Measurements from ENCODE around the gene C22orf39.

C22orf39 gene

GRCh38 chr22:19434829-19435580, 12.5 kb downstream of the C22orf39 start:
- H3K27ac ChIP-seq, result no peak overlapping the region
- TF ChIP-seq, protein P1, sequence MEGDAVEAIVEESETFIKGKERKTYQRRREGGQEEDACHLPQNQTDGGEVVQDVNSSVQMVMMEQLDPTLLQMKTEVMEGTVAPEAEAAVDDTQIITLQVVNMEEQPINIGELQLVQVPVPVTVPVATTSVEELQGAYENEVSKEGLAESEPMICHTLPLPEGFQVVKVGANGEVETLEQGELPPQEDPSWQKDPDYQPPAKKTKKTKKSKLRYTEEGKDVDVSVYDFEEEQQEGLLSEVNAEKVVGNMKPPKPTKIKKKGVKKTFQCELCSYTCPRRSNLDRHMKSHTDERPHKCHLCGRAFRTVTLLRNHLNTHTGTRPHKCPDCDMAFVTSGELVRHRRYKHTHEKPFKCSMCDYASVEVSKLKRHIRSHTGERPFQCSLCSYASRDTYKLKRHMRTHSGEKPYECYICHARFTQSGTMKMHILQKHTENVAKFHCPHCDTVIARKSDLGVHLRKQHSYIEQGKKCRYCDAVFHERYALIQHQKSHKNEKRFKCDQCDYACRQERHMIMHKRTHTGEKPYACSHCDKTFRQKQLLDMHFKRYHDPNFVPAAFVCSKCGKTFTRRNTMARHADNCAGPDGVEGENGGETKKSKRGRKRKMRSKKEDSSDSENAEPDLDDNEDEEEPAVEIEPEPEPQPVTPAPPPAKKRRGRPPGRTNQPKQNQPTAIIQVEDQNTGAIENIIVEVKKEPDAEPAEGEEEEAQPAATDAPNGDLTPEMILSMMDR (IDR thresholded peaks at IDR 0.05), result no peak
- H3K4me3 ChIP-seq, result no peak overlapping the region
- no peak for DNase-seq (ENCODE audit: low spot score)

GRCh38 chr22:19434401-19434800, 13.1 kb downstream of the C22orf39 start:
- no peak overlapping the region for H3K4me3 ChIP-seq
- no peak overlapping the region for H3K27ac ChIP-seq
- TF ChIP-seq, protein P1 (IDR thresholded peaks at IDR 0.05), result no peak
- no peak for DNase-seq (ENCODE audit: low spot score)

- Histone ChIP-seq H3K4me3 (peak within 1 kb of the TSS; percentile 81), H3K27ac (peak within 1 kb of the TSS; percentile 79 to 95)
- TF ChIP-seq, protein P1 (IDR thresholded peaks at IDR 0.05), result no peak
- DNase-seq (ENCODE audit: low spot score), result peak; percentile 95
Measured at GRCh38 chr22:19432133-19432851, 15.2 kb downstream of the C22orf39 start, which contains the start of gene MRPL40. TSS of gene MRPL40 (plus strand) at chr22:19432545. CDS start at chr22:19432555, 10 bp downstream.

- TF ChIP-seq, protein P1 (IDR thresholded peaks at IDR 0.05), result no peak
- peak within 1 kb of the TSS; percentile 81 for H3K4me3 ChIP-seq
- DNase-seq (ENCODE audit: low spot score), result peak; percentile 85
- peak within 1 kb of the TSS; percentile 79 to 95 for H3K27ac ChIP-seq
Measured at GRCh38 chr22:19431649-19432132, 15.8 kb downstream of the C22orf39 start, which contains the start of gene HIRA. TSS of gene HIRA (minus strand) at chr22:19431733. CDS start at chr22:19431476, 257 bp downstream.

GRCh38 chr22:19430890-19431541, 16.5 kb downstream of the C22orf39 start:
- H3K27ac ChIP-seq, result peak overlapping the region in 1 of 2 donors; percentile 95

More at GRCh38 chr22:19430890-19431541, 16.5 kb downstream of the C22orf39 start:
- DNase-seq (ENCODE audit: low spot score), result no peak
- peak overlapping the region; percentile 81 for H3K4me3 ChIP-seq
- TF ChIP-seq, protein P1 (IDR thresholded peaks at IDR 0.05), result no peak

All from coronary artery (tissue), 2 donors.